HUES48 (cell line): ENCODE measurements around the gene VRK3.
"Not testable (repeated sequence)": the region's sequence is repeated elsewhere in the genome, so short reads cannot be mapped to it uniquely, and the experiment has no call there.

Source experiments
- H3K27ac ChIP-seq: one replicate; pipeline ENCODE4 v1.7.0; 2013; ENCODE audit warnings: low read depth, low read length, inconsistent platforms
- H3K27me3 ChIP-seq: 2 replicates; pipeline ENCODE4 v1.6.1; 2013; ENCODE audit warnings: mild to moderate bottlenecking, low read length; ENCODE audit not compliant: control insufficient read depth, insufficient read depth
- H3K36me3 ChIP-seq: 2 replicates; pipeline ENCODE4 v1.6.1; 2013; ENCODE audit warnings: low read length; ENCODE audit not compliant: control insufficient read depth, insufficient read depth
- H3K4me1 ChIP-seq: 2 replicates; pipeline ENCODE4 v1.6.1; 2013; ENCODE audit warnings: mild to moderate bottlenecking, low read length; ENCODE audit not compliant: control insufficient read depth, insufficient read depth
- H3K4me3 ChIP-seq: 2 replicates; pipeline ENCODE4 v1.5.1; 2013; ENCODE audit warnings: mild to moderate bottlenecking, low read depth, low read length
- H3K9ac ChIP-seq: 2 replicates; pipeline ENCODE4 v1.6.1; 2013; ENCODE audit warnings: mild to moderate bottlenecking, low read depth, low read length, moderate library complexity
- H3K9me3 ChIP-seq: 2 replicates; pipeline ENCODE4 v1.6.1; 2013; ENCODE audit warnings: low read length; ENCODE audit not compliant: control insufficient read depth, insufficient read depth

The VRK3 gene

DNA sequence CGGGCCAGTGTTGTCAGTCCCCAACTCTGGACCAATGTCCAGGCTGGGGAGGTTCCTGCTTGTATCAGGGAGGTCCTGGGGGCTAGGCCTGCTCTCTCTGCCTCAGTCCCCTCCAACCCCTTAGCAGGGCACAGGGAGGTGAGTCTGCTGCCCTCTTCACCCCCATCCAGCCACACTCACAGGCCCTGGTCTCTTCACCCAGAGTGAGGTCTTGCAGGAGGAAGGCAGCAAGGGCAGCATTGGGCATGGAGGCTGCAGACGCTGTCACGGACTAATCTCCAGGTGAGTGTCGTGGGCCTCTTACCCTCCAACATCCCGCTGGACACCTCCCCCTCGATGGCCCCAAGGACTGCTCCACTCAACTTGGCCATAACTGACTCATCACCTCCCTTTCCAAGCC, 52.3 kb downstream of the VRK3 start:
- Histone ChIP-seq H3K9me3 (no peaks in the 10 kb centered on the region), H3K27ac (no peak overlapping the region), H3K4me3 (no peak overlapping the region)

DNA sequence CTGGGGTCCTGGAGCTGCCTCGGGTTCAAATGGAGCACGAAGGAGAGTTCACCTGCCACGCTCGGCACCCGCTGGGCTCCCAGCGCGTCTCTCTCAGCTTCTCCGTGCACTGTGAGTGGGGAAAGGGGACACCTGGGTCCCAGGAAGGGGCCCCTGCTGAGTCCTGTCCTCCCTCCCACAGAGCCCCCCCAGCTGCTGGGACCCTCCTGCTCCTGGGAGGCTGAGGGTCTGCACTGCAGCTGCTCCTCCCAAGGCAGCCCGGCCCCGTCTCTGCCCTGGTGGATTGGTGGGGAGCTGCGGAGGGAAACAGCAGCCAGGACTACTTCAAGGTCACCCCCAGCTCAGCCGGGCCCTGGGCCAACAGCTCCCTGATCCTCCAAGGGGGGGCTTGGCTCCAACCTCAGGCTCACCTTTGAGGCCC, 53.2 kb downstream of the VRK3 start:
- Histone ChIP-seq H3K36me3 (no peaks in the 10 kb centered on the region), H3K27ac (no peak overlapping the region), H3K4me1 (no peaks in the 10 kb centered on the region), H3K9ac (no peak overlapping the region), H3K9me3 (no peaks in the 10 kb centered on the region), H3K27me3 (no peaks in the 10 kb centered on the region), H3K4me3 (no peak overlapping the region)

More for the DNA sequence above, 52.3 kb downstream of the VRK3 start:
- no peak overlapping the region for H3K9ac ChIP-seq
- H3K27me3 ChIP-seq: no peaks in the 10 kb centered on the region
- no peaks in the 10 kb centered on the region for H3K36me3 ChIP-seq
- no peaks in the 10 kb centered on the region for H3K4me1 ChIP-seq

DNA sequence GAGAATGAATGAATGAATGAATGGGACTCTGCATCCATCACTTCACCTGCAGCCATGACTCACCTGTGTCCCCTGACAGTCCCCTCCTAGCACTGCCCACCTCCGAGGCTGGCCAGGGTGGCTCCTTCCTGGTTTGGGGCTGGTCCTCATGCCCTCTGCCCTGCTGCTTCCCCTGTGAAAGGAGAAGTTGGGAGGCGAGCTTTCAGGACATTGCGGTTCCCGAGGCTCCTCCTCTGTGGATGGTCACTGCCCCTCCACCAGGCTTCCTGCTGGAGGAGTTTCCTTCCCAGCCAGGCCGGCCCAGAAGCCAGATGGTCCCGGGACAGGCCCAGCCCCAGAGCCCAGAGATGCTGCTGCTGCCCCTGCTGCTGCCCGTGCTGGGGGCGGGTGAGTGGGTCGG, 55.8 kb downstream of the VRK3 start:
- H3K27ac ChIP-seq, H3K36me3 ChIP-seq: not testable (repeated sequence)

DNA sequence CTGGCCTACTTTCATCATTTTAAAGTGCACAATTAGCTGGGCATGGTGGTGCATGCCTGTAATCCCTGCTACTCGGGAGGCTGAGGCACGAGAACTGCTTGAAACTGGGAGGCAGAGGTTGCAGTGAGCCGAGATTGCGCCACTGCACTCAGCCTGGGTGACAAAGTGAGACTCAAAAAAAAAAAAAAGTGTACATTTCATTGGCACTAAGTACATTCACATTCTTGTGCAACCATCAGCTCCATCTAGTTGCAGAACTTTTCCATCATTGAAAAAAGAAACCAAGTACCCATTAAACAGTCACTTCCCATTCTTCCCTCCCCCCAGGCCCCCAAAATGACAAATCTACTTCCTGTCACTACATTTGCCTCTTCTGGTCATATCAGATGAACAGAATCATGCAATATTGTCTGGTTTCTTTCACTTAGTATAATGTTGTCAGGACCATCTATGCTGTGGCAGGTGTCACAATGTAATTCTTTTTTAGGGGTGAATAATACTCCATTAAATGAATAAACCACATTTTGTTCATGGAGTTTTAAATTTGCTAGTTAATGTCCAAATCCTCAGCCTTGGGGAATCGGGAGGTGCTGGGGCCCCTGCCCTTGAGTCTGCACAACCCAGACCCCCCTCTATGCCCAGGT, 56.8 kb downstream of the VRK3 start:
- H3K27ac ChIP-seq: no peak overlapping the region
- H3K9ac ChIP-seq: no peak overlapping the region
- no peaks in the 10 kb centered on the region for H3K36me3 ChIP-seq
- H3K4me1 ChIP-seq: no peaks in the 10 kb centered on the region
- H3K9me3 ChIP-seq: no peaks in the 10 kb centered on the region
- H3K27me3 ChIP-seq: no peaks in the 10 kb centered on the region
- H3K4me3 ChIP-seq: no peak overlapping the region

More for the DNA sequence above, 55.8 kb downstream of the VRK3 start:
- H3K4me1 ChIP-seq, H3K9me3 ChIP-seq, H3K9ac ChIP-seq, H3K4me3 ChIP-seq, H3K27me3 ChIP-seq: not testable (repeated sequence)

DNA sequence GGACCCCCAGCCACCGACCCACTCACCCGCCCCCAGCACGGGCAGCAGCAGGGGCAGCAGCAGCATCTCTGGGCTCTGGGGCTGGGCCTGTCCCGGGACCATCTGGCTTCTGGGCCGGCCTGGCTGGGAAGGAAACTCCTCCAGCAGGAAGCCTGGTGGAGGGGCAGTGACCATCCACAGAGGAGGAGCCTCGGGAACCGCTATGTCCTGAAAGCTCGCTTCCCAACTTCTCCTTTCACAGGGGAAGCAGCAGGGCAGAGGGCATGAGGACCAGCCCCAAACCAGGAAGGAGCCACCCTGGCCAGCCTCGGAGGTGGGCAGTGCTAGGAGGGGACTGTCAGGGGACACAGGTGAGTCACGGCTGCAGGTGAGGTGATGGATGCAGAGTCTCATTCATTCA, 64.2 kb downstream of the VRK3 start, which contains the start of gene SIGLEC11:
TSS of gene SIGLEC11 (minus strand) at position 193 of the 400 bp plus-strand sequence. CDS start at position 102, 91 bp downstream.
- H3K4me1 ChIP-seq: peaks cover 15% of the 10 kb centered on the region
- not testable (repeated sequence) for H3K27ac ChIP-seq, H3K9me3 ChIP-seq, H3K9ac ChIP-seq, H3K4me3 ChIP-seq, H3K27me3 ChIP-seq, H3K36me3 ChIP-seq

DNA sequence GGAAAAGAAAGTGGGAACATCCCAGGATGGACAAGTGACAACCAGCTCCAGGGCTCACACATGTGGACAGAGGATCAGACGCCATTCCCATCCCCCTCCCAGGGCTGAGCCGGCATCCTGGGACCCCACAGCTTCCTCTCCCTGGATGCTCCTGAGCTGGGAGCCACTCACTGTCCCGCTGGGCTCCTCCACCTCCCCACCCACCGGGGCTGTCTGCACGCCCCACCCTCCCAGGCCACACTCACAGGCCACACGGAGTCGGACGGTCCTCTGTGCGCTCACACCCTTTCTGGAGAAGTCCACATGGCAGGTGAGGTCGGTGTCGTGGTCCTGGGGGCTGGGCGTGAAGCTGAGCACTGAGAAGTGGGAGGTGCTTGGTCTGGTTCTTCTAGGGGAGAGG, 65.3 kb downstream of the VRK3 start:
- H3K27me3 ChIP-seq, H3K9me3 ChIP-seq, H3K4me3 ChIP-seq, H3K27ac ChIP-seq, H3K9ac ChIP-seq, H3K36me3 ChIP-seq: not testable (repeated sequence)
- peaks cover 15% of the 10 kb centered on the region for H3K4me1 ChIP-seq

DNA sequence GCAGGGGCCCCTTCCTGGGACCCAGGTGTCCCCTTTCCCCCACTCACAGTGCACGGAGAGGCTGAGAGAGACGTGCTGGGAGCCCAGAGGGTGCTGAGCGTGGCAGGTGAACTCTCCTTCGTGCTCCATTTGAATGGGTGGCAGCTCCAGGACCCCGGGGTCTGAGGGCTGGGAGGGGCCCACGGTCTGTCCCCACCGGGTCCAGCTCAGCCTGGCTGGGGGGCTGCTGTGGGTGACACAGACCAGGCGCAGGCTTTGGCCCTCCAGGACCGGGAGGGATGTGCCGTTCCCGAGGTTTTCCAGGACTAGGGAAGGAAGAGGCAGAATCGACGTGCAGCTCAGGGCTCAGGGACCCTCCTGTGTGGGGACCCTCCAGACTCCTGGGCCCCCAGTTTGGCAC, 66.6 kb downstream of the VRK3 start:
- H3K27ac ChIP-seq, H3K4me3 ChIP-seq, H3K36me3 ChIP-seq, H3K9me3 ChIP-seq, H3K27me3 ChIP-seq, H3K9ac ChIP-seq: not testable (repeated sequence)
- peaks cover 26% of the 10 kb centered on the region for H3K4me1 ChIP-seq

DNA sequence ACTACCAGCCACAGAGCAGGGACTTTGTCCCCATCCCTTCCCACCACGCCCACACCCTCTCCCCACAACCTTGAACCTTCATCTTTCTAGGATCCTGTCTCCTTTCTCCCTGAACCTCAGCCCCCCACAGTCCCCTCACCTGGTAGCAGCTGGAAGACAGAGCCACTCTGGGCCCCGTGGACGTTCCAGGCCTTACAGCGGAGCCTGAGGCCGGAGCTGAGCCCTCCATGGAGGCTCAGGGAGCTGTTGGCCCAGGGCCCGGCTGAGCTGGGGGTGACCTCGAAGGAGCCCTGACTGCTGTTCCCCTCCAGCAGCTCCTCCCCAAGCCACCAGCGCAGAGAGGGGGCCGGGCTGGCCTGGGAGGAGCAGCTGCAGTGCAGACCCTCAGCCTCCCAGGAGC, 67.0 kb downstream of the VRK3 start:
- not testable (repeated sequence) for H3K27ac ChIP-seq, H3K9me3 ChIP-seq, H3K27me3 ChIP-seq, H3K4me3 ChIP-seq, H3K36me3 ChIP-seq, H3K9ac ChIP-seq
- peaks cover 28% of the 10 kb centered on the region for H3K4me1 ChIP-seq

DNA sequence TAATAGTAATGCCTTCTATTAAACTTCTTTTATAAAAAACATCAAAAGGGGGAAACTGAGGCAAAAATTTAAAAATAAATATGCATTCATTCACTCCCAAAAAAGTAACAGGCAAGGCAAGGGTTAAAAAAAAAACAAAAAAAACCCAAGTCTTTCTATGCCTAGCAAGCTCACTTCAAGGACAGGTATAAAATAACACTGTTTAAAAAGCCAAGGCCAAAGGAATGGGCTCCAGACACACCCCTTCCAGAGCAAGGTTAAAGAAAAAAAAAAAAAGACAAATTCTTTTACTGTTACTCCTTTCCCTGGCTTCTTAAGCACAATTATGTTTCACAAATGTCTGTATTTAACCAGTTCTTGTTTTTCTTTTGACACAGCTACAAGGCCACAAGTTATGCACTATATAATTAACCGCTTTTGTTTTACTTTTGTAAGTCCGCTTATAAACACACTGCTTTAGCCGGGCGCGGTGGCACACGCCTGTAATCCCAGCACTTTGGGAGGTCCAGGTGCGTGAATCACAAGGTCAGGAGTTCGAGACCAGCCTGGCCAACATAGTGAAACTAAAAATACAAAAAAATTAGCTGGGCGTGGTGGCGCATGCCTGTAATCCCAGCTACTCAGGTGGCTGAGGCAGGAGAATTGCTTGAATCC, 67.8 kb downstream of the VRK3 start:
- H3K27ac ChIP-seq: no peak overlapping the region
- H3K4me1 ChIP-seq: peaks cover 28% of the 10 kb centered on the region
- peaks cover 3% of the 10 kb centered on the region; the same call in 1 of the 2 replicates for H3K9me3 ChIP-seq
- H3K4me3 ChIP-seq: no peak overlapping the region
- H3K36me3 ChIP-seq: no peaks in the 10 kb centered on the region
- no peaks in the 10 kb centered on the region for H3K27me3 ChIP-seq
- H3K9ac ChIP-seq: no peak overlapping the region

DNA sequence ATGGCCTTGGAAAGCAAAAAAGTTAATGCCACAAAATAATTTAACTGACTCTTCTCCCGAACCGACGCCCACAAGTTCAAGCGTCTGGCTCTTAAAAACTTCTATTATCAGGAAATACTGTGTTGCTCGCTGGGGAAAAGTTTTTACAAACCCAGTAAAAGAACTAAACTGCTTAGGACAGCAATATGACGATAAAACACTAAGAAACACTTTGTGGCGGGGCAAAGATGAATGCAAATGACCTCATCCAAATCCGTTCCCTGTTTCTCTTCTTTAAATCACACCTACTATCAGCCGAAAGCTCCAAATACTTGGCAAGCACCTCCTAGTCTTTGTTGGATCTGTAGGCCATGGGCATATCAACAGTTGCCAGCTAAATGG, 69.1 kb downstream of the VRK3 start:
- Histone ChIP-seq H3K4me3 (no peak overlapping the region), H3K9me3 (no peaks in the 10 kb centered on the region), H3K27ac (no peak overlapping the region), H3K4me1 (peaks cover 28% of the 10 kb centered on the region), H3K9ac (no peak overlapping the region), H3K36me3 (no peaks in the 10 kb centered on the region), H3K27me3 (no peaks in the 10 kb centered on the region)

DNA sequence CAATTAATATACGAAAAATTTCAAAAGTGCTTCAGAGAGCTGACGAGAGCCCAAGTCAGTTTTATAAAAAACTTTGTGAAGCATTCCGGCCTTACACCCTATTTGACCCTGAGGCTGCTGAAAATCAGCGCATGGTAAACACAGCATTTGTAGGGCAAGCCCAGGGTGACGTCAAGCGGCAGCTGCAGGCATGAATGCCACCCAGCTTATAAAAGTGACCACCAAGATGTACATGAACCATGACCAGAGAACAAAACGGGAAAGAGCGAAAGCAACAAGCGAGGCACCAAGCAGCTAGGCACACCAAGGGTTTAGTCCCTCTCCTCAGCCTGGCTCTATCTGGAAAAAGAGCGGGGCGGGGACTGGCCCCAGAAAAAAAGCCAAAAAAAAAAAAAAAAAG, 70.2 kb downstream of the VRK3 start:
- Histone ChIP-seq H3K36me3 (no peaks in the 10 kb centered on the region), H3K27me3 (no peaks in the 10 kb centered on the region), H3K9ac (no peak overlapping the region), H3K9me3 (no peaks in the 10 kb centered on the region), H3K4me1 (peaks cover 28% of the 10 kb centered on the region), H3K4me3 (no peak overlapping the region), H3K27ac (no peak overlapping the region)
